SK-N-SH treated with all-trans-retinoic acid at 6 μM for 48 hours (cell line): Measurements from ENCODE around the gene MBTPS2.

Experiments used
- BACH2 ChIP-seq: fragments of 250-450 bp; sonication (Bioruptor Pico); IDR thresholded peaks from 2 replicates; pipeline ENCODE4 v1.9.0; 2021; ENCODE audit warnings: mild to moderate bottlenecking, borderline replicate concordance
- PATZ1 ChIP-seq: fragments of 250-450 bp; sonication (Bioruptor Pico); IDR thresholded peaks from 2 replicates; pipeline ENCODE4 v1.8.0; 2020; ENCODE audit warnings: mild to moderate bottlenecking, moderate library complexity, borderline replicate concordance
- ZFP30 ChIP-seq: fragments of 450-650 bp; formaldehyde crosslinking; IDR thresholded peaks from 2 replicates; pipeline ENCODE4 v1.5.0; 2022; ENCODE audit warnings: mild to moderate bottlenecking, moderate library complexity
- ZNF8 ChIP-seq: fragments of 450-650 bp; formaldehyde crosslinking; IDR thresholded peaks from 2 replicates; pipeline ENCODE4 v1.5.0; 2020; ENCODE audit warnings: mild to moderate bottlenecking, moderate library complexity

- TF ChIP-seq PATZ1 (no peak), ZFP30 (CRISPR knock-in tag) (no peak), BACH2 (CRISPR knock-in tag) (no peak), ZNF8 (CRISPR knock-in tag) (no peak)
These were observed 65.9 kb downstream of the MBTPS2 start for GRCh38 chrX:21905313-21905712.
